HG02973 (cell line): ENCODE results near the gene GBP6.
"Not testable (repeated sequence)": the region's sequence is repeated elsewhere in the genome, so short reads cannot be mapped to it uniquely, and the experiment has no call there.

Experiments
- ATAC-seq: cut with Tn5 transposase; IDR thresholded peaks from one replicate; pipeline ENCODE4 v1.9.1; 2021; ENCODE audit warnings: moderate library complexity; ENCODE audit not compliant: unreplicated experiment

GBP6 gene, protein sequence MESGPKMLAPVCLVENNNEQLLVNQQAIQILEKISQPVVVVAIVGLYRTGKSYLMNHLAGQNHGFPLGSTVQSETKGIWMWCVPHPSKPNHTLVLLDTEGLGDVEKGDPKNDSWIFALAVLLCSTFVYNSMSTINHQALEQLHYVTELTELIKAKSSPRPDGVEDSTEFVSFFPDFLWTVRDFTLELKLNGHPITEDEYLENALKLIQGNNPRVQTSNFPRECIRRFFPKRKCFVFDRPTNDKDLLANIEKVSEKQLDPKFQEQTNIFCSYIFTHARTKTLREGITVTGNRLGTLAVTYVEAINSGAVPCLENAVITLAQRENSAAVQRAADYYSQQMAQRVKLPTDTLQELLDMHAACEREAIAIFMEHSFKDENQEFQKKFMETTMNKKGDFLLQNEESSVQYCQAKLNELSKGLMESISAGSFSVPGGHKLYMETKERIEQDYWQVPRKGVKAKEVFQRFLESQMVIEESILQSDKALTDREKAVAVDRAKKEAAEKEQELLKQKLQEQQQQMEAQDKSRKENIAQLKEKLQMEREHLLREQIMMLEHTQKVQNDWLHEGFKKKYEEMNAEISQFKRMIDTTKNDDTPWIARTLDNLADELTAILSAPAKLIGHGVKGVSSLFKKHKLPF

DNA sequence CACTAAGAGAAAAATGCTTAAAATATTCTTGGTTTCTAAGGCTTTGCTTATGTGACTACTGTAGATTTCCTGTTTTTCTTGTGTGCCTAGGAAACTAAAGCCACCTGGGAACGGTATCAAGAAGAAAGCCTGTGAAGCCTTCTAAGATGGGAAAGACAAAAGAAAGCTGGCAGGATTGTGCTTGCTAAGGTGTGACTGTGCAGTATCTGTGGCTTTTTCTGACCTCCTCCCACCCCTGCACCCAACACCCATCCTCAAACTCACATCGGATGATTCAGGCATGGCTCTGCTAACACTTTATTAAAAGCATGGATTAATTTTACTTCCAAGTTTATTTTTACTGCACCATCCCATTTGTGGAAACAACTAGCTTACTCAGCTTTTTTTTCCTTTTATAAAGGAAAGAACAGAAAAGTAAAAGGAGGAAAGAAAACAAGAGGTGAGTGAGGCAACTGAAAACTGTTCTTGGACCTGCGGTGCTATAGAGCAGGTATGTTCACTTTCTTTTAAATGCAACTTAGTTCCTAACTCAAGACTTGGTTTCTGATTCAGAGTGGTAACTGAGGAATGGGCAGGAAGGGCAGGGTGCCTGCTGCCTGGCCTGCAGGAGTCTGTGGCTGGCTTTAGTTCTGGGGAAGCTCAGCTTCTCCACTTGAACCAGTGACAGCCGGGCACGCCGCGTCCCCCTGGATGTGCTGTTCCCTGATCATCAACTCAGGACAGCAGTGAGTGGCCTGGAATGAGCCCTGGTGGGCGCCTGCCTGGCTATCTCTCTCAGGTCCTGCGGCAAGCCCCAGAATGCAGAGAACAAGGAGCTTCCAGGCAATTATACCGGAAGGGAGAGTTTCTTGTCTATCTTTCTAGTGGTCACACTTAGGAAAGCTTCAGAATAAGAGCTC, at the start of gene GBP6:
GBP6 (plus strand) TSS at position 422 of the 899 bp plus-strand sequence. CDS start 4,493 bp downstream, outside the sequence.
- ATAC-seq: peak; percentile 26

DNA sequence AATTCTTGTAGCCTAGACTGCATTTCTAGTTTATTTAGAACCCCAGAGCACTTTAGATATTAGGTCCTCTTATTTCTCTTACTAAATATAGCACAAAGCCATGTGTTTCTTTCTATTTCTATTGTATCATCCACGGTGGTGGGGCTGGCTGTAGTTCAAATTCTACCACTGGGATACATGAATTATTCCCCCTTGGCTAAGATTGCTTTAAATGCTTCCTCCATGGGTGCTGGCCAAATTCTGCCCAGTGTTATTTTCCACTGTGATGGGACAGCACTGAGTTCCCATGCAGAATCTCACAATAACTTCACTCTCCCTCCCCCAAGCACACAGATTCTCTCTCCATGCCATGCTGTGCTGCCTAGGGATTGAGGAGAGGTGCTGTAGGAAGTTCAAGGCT, 41.5 kb upstream of the GBP6 start:
- ATAC-seq: no peak

DNA sequence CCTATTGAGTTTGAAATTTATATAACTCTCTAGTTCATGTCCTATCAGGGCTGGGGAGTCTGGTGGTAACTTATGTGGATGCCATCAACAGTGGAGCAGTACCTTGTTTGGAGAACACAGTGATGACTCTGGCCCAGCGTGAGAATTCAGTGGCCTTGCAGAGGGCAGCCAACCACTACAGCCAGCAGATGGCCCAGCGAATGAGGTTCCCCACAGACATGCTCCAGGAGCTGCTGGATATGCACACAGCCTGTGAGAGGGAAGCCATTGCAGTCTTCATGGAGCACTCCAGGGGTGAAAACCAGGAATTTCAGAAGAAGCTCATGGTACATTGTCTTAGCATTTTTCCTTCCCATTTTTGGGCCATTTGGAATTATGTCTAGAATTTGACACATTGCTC, 32.0 kb upstream of the GBP6 start:
- ATAC-seq: no peak

DNA sequence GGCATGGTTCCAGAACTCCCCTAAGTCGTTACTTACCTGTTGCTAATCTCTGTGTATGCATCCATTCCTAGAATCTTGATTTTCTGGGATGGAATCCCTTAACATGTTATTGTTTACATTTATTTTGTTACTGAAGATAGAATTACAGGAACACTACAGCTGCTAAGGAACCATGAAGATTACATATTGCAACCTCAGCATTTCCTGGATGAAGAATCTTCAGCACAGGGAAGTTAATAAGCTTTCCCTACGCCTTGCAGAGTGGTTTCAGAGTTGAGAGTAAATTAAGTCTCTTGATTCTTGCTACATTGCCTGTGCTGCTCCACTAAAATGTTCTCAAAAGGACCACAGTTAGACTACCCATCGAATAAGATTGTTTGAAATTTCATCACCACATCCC, 31.4 kb upstream of the GBP6 start:
- ATAC-seq: no peak

DNA sequence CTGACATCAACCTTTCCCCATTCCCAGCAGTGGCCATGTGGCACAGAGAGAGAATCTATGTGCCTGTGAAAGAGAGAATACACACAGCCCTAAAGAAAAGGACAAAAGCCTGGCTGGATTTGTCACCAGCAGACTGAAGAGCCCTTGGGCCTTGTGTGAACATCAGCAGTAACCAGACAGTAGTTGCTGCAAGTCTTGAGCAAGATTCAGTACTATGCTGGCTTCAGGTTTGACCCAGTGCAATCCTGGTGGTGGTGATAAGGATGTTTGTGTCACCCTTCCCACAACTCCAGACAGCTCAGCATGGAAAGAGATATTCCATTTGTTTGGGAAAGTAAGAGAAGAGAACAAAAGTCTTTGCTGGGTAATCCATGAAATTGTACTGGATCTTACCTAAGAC, 28.4 kb upstream of the GBP6 start:
- no peak for ATAC-seq

DNA sequence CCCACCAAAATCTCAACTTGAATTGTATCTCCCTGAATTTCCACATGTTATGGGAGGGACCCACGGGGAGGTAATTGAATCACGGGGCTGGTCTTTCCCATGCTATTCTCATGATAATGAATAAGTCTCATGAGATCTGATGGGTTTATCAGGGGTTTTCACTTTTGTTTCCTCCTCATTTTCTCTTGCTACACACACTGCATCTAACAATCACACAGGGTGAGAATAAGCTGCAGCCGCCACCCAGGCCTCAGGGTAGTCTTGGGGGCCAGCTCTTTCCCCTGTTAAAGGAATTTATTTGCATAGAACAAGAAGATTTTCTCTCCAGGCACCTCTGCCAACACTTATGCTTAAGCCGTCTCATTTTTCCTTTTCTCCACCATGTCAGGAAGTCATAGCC, 26.0 kb upstream of the GBP6 start:
- no peak for ATAC-seq

DNA sequence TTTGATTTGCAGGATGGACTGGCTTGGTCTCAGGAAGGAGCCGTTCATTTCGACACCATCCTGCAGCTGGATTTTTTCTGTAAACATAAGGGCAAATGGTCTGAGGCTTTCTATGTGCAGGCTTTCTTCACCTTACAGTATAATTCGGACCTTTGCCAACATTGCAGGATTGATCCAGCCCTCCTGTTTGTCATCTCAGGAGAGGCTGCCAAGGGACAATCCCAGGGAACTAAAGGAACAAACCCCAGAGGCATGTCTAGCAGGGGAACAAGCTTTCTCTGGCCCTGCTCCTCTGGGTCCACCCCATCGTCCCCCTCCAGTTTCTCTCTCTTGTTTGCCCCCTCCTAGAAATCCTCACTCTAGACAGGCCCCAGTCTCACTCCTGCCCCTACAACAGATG, 24.8 kb upstream of the GBP6 start:
- no peak for ATAC-seq

DNA sequence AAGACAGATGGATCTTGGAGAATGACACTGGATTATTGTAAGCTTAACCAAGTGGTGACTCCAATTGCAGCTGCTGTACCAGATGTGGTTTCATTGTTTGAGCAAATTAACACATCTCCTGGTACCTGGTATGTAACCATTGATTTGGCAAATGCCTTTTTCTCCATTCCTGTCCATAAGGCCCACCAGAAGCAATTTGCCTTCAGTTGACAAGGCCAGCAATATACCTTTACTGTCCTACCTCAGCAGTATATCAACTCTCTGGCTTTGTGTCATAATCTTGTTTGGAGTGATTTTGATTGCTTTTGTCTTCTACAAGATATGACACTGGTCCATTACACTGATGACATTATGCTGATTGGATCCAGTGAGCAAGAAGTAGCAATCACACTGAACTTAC, 18.4 kb upstream of the GBP6 start:
- ATAC-seq: not testable (repeated sequence)

DNA sequence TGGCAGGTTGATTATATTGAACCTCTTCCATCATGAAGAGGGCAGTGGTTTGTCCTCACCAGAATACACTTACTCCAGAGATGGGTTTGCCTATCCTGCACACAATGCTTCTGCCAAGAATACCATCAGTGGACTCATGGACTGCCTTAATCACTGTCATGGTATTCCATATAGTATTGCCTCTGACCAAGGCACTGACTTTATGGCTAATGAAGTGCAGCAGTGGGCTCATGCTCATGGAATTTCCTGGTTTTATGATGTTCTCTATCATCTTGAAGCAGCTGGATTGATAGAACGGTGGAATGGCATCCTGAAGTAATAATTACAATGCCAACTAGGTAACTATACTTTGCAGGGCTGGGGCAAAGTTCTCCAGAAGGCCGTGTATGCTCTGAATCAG, 16.6 kb upstream of the GBP6 start:
- no peak for ATAC-seq

DNA sequence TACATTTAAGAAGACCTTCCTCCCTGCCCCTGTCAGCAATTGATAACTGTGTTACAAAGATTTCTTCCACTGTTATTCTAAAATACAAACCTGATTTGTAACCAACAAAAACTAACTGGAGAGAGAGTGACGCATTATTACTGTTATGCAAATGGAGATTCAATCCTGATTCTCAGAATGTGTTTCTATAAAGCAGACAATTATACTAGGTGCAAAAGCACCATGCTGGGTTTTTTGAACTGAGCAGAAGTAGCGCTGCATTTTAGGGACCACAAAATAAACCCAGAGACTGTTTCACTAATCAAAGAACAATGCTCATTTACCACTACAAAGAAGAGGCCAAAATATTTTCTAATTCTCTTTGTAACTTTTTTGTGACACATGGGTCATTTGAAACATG, 13.6 kb upstream of the GBP6 start:
- ATAC-seq: no peak

DNA sequence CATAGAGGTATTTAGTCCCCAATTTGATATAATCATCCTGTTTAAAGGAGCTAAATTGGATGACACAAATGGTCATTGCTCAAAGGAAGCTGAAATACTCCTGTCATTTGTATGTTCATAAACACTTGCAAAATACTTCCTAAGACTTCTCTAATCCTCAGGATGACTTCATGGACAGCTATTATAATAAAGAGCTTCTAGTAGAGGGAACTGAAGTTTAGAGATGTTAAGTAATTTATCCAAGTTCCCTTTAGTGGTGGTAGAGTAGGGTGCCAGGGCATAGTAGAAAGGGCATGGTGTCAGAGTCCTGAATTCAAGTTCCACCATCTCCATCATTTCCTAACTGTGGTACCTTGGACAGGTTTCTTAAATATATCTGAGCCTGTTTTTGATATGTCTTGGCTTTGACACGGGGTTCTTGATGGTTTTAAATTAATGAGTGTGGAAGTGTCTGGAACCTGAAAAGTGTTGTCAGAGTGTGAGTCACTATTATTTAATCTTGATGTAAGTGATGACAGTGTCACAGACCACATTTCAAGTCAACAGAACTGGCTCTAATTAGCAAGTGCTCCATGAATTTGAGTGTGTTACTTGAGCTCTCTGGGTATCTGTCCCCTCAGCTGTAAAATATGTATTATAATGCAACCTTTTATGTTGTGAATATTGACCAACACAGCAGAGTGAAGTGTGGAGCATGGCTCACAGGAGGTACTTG, 12.1 kb upstream of the GBP6 start:
- no peak for ATAC-seq

DNA sequence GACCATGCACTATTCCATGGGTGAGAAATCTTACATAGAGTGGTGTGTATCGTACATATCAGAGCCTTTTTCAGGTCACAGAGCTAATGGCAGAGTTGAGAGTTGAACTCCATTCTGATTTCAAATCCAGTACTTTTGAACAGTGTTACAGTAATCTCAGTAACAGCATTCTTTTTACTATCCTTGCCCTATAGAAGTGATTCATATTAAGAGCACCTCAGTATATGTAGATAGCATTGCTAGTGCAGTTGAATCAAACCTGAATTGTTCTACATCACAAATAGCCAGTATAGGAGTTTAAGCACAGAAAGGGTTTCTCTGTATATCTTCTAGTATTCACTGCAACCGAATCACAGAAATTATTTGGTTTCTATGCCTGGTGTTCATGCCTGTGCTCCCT, 11.4 kb upstream of the GBP6 start:
- no peak for ATAC-seq

DNA sequence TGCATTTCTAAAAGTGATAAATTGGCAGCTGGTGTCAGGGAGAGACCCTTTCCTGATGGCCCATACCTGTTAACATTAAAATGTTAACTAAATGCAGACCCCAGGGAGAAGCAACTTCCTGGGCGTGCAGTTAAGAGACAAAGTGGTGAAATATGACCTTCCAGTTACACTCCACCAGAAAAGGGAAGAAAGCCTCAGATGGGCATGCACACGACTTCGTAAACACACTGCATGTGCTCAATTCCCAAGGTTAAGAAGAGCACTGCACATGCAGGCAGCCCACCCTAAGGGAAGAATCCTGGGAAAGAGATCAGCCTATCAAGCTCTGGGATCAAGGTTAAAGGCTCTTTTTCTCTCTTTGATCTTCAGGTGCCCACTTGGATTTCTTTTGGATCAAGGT, 9.7 kb upstream of the GBP6 start:
- no peak for ATAC-seq

DNA sequence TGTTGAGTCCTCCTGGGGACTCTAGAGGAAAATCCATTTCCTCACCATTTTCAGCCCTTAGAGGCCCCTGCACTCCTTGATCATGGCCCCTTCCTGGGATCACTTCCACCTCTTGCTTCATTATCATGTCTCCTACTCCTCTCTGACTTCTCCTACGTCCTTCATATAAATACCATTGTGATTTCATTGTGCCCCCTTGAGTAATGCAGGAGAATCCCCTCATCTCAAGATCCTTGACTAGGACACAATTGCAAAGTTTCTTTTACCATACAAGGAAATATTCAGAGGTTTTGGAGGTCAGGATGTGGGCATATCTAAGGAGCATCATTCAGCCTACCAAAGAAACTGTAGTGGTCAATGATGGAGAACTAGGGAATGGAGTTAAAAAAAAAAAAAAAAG, 8.8 kb upstream of the GBP6 start:
- no peak for ATAC-seq

DNA sequence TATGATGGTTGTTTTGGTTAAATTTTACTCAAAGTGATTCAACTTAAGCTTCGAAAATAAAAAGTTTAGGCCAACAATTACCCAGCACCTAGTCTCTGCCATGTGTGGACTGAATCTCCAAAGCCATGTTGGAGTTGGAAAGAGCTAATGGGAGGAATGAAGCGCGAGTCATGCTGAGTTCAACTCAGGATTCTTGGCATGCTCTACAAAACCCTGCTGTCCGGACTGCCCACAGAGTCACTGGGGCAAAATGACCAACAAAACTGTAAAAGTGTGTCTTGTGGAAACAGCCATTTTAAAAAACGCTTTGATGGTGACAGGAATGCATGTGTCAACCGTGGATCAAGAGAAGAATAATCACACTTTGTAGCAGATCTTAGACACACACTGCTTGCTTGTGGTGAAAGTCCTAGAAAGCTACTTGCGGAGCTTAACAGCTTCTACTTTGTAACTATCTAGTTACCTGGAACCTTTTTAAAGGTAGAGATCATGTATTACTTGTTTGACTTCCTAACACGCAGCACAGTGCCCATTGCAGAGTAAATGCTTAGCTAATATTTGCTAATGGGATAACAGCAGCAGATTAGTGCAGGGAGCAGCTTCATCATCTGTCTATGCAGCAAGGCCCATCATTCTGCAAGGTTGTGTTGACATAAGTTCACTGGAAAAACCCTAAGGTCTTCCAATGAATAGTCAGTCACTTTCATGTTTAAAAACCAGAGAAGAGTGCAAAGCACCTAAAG, 7.0 kb upstream of the GBP6 start:
- ATAC-seq: no peak

DNA sequence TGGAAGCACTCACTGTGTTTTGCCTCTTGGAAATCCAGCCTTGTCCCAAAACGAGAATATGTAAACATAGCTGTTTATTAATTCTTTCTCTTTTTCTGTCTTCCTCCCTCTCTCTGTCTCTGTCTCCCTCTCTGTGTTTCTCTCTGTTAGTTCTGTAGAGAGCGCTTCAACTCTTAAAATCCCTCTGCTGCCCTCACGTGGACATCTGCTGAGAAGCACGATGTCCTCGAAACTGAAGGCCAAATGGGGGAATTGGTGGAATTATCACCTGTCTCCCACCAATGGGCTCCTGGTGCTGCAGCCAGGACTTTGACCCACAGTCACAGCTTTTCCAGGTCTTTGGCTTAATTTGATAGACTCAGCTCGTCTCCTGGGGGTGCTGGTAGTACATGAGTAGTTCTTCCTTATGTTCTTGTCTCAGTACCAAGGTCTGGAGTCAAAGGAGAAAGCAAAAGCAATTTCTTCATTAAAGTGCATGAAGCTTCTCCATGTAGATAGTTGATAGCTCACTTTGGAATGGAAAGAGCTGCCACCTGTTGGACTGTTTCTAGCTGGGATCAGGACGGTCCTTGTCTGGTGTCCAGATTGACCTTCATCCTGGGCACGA, 5.5 kb upstream of the GBP6 start:
- peak; percentile 51 for ATAC-seq

DNA sequence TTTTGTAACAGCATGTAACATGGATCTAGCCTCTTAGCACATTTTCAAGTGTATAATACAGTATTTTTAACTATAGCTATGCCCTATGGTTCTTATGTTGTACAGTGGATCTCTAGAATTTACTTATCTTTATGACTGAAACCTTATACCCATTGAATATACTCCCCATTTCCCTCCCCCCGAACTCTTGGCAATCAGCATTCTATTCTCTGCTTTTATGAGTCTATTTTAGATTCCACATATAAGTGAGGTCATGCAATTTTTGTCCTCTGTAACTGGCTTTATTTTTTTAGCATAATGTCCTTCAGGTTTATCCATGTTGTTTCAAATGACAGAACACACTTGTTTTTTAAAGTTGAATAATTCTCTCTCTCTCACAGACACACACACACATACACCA, 3.1 kb upstream of the GBP6 start:
- ATAC-seq: no peak

DNA sequence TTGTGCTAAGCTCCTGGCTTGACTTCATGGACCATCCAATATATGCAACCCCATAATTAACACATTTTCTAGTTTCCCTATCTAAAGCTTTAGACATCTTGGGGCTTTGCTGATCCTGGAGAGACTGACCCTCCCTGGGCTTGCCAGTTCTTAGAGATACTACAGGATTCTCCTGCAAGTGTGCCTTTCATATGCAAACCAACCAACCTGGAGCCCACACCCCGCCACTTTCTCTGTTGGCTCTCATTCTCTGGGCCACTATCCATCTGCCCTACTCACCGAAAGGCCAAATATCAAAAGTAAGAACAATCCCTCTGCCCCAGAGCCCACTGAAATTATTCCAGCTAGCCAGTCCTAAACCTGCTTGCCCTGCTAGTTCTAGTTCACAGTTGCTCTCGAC, 2.2 kb upstream of the GBP6 start:
- ATAC-seq: no peak

DNA sequence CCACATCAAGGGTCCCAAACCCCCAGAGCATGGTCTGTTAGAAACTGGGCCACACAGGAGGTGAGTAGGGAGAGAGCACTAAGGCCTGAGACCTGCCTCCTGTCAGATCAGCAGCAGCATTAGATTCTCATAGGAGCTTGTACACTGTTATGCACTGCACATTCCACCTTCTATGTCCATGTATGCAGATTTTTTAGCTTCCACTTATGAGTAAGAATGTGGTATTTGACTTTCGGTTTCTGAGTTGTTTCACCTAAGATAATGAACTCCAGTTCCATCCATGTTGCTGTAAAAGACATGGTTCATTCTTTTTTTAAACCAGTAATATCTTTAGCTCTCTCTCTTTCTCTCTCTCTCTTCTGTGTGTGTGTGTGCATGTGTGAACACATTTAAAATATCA, 663 bp upstream of the GBP6 start:
- ATAC-seq: peak; percentile 95

DNA sequence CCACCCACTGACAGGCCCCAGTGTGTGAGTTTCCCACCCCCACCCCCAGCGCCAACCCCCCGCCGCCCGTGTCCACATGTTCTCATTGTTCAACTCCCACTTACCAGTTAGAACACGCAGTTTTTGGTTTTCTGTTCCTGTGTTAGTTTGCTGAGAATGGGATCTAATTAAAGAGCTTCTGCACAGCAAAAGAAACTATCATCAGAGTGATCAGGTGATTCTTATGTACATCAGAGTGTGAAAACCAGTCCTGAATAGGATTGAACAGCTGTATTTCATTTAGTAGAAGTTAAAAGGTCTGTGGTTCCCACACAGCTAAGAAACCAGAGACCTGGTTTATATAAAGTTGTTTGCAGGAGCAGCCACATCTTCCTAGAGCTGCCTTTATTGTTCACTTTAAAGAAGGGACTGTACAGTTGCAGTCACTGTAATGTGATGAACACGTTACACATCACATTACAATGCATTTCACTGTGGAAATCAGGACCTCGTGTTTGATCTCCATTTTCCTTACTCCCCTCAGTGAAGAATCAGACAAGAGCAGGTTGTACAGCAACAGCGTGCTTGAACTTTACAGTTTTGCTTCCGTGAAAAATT, 1.2 kb downstream of the GBP6 start:
- no peak for ATAC-seq
